Bronchial epithelial cell (primary cell): ENCODE results near the gene TCERG1L. TPM values are rescaled to one million over a fixed set of nuclear protein-coding genes. Genes with fewer than 3 reads are reported as not detected.

Experiments used
- DNase-seq: peaks from one replicate; pipeline ENCODE4 v3.0.0-alpha.2; 2010; ENCODE audit warnings: low read depth
- FAIRE-seq: peaks from 2 replicates; lab custom pipeline; 2011; peaks lifted over from hg19 to GRCh38; lab: Jason Lieb, UNC
- H3K27me3 ChIP-seq: 2 replicates; pipeline ENCODE4 v1.5.1; 2011; ENCODE audit warnings: low read length; ENCODE audit not compliant: control insufficient read depth, insufficient read depth
- H3K36me3 ChIP-seq: 2 replicates; pipeline ENCODE4 v1.5.1; 2011; ENCODE audit warnings: low read length; ENCODE audit not compliant: control insufficient read depth, insufficient read depth
- H3K4me3 ChIP-seq: 2 replicates; pipeline ENCODE4 v1.5.1; 2011; ENCODE audit warnings: mild to moderate bottlenecking, low read depth, low read length, control low read depth
- total RNA-seq: library from RNA; depleted of rRNA; stranded (reverse); fragments of >200 nt; gene quantifications from 2 replicates; pipeline ENCODE4 v1.2.1, GENCODE V29; 2014
- TF ChIP-seq, protein P1 (sequence below): IDR thresholded peaks from 2 replicates; pipeline ENCODE4 v1.5.1; 2011; ENCODE audit warnings: mild to moderate bottlenecking, moderate library complexity, low read length, control low read depth, inconsistent platforms; ENCODE audit not compliant: insufficient read depth, severe bottlenecking

The TCERG1L gene
- total RNA-seq, 1 donor from 2014 or later, result not detected

- no peak for DNase-seq
- Histone ChIP-seq H3K27me3 (no peaks in the 10 kb centered on the region), H3K4me3 (no peak overlapping the region), H3K36me3 (no peaks in the 10 kb centered on the region)
- TF ChIP-seq, protein P1, sequence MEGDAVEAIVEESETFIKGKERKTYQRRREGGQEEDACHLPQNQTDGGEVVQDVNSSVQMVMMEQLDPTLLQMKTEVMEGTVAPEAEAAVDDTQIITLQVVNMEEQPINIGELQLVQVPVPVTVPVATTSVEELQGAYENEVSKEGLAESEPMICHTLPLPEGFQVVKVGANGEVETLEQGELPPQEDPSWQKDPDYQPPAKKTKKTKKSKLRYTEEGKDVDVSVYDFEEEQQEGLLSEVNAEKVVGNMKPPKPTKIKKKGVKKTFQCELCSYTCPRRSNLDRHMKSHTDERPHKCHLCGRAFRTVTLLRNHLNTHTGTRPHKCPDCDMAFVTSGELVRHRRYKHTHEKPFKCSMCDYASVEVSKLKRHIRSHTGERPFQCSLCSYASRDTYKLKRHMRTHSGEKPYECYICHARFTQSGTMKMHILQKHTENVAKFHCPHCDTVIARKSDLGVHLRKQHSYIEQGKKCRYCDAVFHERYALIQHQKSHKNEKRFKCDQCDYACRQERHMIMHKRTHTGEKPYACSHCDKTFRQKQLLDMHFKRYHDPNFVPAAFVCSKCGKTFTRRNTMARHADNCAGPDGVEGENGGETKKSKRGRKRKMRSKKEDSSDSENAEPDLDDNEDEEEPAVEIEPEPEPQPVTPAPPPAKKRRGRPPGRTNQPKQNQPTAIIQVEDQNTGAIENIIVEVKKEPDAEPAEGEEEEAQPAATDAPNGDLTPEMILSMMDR, result no peak
- FAIRE-seq, result no peak
These were observed 130.1 kb downstream of the TCERG1L start for GRCh38 chr10:131181456-131181855.

GRCh38 chr10:131180740-131181415, 130.6 kb downstream of the TCERG1L start:
- TF ChIP-seq, protein P1, result no peak
- Histone ChIP-seq H3K27me3 (no peaks in the 10 kb centered on the region), H3K36me3 (no peaks in the 10 kb centered on the region), H3K4me3 (no peak overlapping the region)
- DNase-seq (no peak), FAIRE-seq (no peak)

GRCh38 chr10:131180086-131180485, 131.4 kb downstream of the TCERG1L start:
- DNase-seq (no peak), FAIRE-seq (no peak)
- Histone ChIP-seq H3K4me3 (no peak overlapping the region), H3K27me3 (no peaks in the 10 kb centered on the region), H3K36me3 (no peaks in the 10 kb centered on the region)
- TF ChIP-seq, protein P1, result no peak

DNA sequence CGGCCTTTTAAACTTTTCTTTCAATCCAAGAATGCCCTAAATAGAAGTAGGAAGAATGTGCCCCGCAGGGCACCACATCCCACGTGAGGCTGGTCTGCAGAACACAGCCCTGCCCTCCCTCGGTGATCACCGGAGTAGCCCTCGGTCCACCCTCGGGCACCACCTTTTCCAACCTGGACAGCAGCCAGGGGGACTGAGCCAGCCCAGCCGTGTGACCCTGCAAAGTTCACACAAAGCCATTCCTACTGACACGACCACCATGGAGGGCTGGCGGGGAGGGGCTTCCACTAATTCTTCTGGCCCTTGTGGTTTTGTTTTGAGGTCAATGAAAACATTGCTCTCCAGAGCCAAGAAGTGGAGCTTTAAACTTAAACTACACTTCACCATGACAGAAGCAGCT, 132.2 kb downstream of the TCERG1L start:
- no peak for DNase-seq

DNA sequence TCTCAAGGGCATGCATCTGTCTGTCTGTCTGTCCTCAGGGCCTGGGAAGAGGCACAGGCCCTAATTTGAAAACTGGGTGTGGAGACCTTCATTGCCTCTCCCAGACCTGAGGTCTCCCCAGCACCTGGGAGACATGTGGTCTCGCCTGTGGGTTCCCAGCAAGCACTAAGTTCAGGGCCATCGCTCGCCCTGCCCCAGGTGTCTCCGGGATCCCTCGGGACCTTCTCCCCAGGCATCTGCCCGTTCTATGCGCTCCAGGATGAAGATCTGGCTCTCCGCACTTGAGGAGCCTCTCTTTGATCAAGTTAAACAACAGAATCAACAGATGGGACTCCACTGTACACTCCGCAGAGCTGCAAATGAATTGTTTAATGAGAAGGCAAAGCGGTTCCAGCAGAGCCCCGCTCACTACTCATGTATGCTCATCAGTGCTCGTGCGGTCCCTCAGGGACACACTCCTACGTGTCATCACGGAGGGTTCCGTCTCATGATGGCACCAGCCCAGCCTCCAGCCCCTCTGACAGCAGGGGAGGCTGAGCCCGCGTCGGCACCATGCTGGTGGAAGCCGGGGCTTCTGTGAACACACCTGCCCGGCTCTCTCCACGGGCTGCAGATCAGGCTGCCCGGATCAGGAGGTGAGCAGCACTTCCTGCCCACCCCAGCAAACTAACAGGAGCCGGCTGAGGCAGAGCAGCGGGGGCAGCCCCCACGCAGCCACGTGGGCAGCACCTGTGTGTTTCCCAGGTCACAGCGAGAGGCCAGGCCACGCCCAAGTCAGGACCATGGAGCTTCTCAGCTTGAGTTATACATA, 132.8 kb downstream of the TCERG1L start:
- H3K4me3 ChIP-seq, result no peak overlapping the region
- no peaks in the 10 kb centered on the region for H3K36me3 ChIP-seq
- DNase-seq (no peak), FAIRE-seq (no peak)
- no peaks in the 10 kb centered on the region for H3K27me3 ChIP-seq
- TF ChIP-seq, protein P1, result no peak

More for the DNA sequence above, 132.2 kb downstream of the TCERG1L start:
- TF ChIP-seq, protein P1, result no peak
- H3K36me3 ChIP-seq, result no peaks in the 10 kb centered on the region
- H3K27me3 ChIP-seq, result no peaks in the 10 kb centered on the region
- H3K4me3 ChIP-seq, result no peak overlapping the region
- no peak for FAIRE-seq
